Stimulated activated CD4-positive, alpha-beta T cell treated with anti-CD3 and anti-CD28 coated beads, TNF-alpha, amount 100 ng/mL, for 4 hours (primary cell): ENCODE data around the gene OR51B4.
"Not testable (repeated sequence)": the region's sequence is repeated elsewhere in the genome, so short reads cannot be mapped to it uniquely, and the experiment has no call there.

Experiments
- DNase-seq, 3 experiments: peaks; one replicate each; pipeline ENCODE4 v3.0.0-alpha.2; 2020; ENCODE audit warnings: low read depth in 3 of 3

Gene OR51B4, protein sequence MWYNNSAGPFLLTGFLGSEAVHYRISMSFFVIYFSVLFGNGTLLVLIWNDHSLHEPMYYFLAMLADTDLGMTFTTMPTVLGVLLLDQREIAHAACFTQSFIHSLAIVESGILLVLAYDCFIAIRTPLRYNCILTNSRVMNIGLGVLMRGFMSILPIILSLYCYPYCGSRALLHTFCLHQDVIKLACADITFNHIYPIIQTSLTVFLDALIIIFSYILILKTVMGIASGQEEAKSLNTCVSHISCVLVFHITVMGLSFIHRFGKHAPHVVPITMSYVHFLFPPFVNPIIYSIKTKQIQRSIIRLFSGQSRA

GRCh38 chr11:5301846-5302245 is at the start of gene OR51B4:
Gene OR51B4, minus strand, starts transcription at chr11:5301946. Its CDS starts 0 bp downstream, at chr11:5301946.
- no peak for DNase-seq

- DNase-seq, result no peak
Measured at GRCh38 chr11:5351208-5351607, 49.5 kb upstream of the OR51B4 start, which contains the start of gene OR51B6. Gene OR51B6, plus strand, starts transcription at chr11:5351508. Its CDS starts 0 bp downstream, at chr11:5351508.

DNA sequence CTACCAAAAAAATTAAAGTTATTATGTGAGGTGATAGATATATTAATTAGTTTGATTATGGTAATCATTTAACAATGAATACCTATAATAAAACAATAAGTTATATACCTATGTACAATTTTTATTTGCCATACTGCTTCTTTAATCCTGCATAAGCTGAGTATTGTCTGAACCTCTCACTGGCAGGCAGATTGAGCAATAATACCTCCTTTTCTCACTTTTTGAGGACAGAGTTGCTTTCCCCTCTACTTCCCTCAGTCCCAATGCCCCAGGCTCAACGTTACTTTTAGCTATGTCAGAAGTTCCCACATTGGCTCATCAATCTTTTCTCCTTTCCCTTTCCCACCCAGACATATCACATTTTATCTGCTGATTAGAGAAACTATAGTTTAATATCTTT is 47.8 kb upstream of the OR51B4 start:
- no peak for DNase-seq

- DNase-seq, result no peak
Measured at GRCh38 chr11:5348551-5349194, 46.9 kb upstream of the OR51B4 start.

- DNase-seq, result no peak
Measured at GRCh38 chr11:5345831-5346230, 44.1 kb upstream of the OR51B4 start.

GRCh38 chr11:5343474-5344335 is 42.0 kb upstream of the OR51B4 start, which contains the start of gene OR51B5:
Gene OR51B5, minus strand, starts transcription at chr11:5343524. Its CDS starts 0 bp downstream, at chr11:5343524.
- DNase-seq, result no peak

GRCh38 chr11:5339771-5340322 is 38.1 kb upstream of the OR51B4 start:
- no peak for DNase-seq

DNA sequence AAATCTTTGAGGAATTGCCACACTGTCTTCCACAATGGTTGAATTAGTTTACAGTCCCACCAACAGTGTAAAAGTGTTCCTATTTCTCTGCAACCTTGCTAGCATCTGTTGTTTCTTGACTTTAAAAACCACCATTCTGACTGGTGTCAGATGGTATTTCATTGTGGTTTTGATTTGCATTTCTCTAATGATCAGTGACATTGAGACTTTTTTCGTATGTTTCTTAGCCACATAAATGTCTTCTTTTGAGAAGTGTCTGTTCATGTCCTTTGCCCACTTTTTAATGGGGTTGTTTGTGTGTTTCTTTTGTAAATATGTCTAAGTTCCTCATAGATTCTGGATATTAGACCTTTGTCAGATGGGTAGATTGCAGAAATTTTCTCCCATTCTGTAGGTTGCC is 35.5 kb upstream of the OR51B4 start:
- not testable (repeated sequence) for DNase-seq

GRCh38 chr11:5336331-5336730 is 34.6 kb upstream of the OR51B4 start:
- DNase-seq, result no peak

DNA sequence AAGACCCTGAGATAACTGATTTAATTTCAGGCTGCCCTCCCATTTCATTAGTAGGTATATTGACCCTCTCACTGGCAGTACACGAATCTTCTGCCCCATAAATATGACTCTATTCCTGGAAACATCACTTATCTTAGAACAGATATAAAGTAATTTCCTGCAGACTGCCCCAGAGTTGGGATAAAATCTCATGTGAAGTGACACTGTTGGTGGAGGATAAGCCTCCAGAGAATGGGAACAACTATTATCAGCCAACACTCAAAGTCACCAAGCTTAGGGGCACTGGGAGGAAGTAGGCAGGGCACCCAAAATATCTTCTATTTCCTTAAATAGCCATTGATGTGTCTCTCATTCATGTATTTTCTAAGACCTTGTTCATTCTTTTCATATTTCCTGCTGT is 33.4 kb upstream of the OR51B4 start:
- DNase-seq, result no peak

DNA sequence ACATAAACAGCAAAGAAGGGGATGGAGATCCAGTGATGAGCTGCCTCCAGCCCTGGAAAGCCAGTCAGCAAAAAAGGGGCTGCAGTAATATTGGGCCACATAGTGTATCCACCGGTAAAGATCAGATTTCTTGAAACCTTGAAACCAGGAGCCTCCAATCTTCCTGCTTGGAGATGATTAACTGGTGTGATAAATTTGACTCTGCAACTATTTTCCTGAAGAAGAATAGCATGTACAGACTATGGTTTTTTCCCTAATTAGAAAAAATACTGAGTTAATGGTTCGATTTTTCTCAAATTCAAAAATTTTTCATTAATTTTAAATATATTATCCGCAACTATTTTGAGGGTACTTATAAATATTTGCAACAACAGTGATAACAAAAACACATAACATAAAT is 22.5 kb upstream of the OR51B4 start, which contains the start of gene OR51B2:
Gene OR51B2, minus strand, starts transcription at position 101 of the 400 bp plus-strand sequence. Its CDS starts 0 bp downstream, at position 101.
- no peak for DNase-seq

DNA sequence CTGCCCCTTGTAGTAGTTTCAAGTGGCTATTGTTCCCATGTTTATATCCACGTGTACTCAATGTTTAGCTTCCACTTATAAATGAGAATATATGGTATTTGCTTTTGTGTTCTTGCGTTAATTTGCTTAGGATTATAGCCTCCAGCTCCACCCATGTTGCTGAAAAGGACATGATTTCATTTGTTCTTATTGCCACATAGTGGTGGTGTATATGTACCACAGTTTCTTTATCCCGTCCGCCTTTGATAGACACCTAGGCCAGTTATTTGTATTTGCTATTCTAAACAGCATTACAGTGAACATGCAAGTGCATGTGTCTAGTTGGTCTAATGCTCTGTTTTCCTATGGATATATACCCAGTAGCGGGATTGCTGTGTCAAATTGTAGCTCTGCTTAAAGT is 15.5 kb upstream of the OR51B4 start:
- no peak for DNase-seq

DNA sequence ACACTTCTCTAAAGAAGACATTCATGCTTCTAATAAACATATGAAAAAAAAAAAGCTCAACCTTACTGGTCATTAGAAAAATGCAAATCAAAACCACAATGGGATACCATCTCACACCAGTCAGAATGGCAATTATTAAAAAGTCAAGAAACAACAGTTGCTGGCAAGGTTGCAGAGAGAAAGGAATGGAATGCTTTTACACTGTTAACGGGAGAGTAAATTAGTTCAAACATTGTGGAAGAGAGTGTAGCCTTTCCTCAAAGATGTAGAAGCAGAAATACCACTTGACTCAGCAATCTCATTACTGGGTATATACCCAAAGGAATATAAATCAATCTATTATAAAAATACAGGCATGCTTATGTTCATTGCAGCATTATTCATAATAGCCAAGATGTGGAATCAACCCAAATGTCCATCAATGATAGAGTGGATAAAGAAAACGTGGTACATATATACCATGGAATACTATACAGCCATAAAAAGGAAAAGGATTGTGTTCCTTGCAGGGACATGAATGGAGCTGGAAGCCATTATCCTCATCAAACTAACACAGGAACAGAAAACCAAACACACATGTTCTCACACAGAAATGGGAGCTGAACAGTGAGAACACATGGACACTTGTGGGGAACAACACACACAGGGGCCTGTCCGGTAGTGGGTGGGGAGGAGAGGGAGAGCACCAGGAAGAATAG is 11.7 kb upstream of the OR51B4 start:
- not testable (repeated sequence) for DNase-seq

GRCh38 chr11:5310423-5310822 is 8.7 kb upstream of the OR51B4 start:
- no peak for DNase-seq

- DNase-seq, result no peak
Measured at GRCh38 chr11:5307256-5308019, 5.7 kb upstream of the OR51B4 start.

DNA sequence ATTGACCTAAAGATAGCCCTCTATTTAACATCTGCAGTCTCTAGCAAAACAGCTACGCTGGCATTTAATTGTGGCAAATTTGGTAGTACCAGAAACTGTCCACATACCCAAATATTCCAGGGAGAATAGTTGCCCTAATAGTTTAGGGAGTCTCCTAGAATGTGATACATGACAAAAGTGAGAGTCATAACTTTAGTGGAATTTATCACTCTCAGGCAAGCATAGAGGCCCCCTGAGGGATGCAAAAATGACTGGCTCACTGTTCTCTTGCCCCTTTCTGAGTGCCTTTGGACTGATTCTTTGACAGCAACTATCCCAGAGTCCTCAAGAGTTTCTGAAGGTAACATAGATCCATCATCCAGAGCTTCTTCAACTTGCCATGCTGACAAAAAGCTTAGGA is 2.3 kb upstream of the OR51B4 start:
- no peak for DNase-seq

DNA sequence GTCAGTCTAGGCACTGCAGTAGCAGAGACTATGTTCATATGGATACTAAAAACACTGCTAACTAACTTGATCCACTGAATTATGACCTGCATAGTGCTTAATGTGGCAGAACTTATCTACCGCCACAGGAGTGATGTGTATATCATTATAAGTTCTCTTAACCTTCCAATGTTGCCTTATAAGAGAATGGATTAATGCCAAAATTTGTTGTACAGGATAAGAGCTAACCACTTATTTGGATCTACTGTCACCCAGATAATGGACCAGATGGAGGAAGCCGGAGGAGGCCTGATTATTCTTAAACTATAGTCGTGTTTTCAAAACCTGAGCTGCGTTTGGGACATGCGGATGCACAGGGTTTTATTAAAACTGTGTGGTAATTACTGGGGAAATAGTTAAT is 1.9 kb upstream of the OR51B4 start:
- no peak for DNase-seq

GRCh38 chr11:5300251-5300650 is 1.5 kb downstream of the OR51B4 start:
- DNase-seq, result no peak

DNA sequence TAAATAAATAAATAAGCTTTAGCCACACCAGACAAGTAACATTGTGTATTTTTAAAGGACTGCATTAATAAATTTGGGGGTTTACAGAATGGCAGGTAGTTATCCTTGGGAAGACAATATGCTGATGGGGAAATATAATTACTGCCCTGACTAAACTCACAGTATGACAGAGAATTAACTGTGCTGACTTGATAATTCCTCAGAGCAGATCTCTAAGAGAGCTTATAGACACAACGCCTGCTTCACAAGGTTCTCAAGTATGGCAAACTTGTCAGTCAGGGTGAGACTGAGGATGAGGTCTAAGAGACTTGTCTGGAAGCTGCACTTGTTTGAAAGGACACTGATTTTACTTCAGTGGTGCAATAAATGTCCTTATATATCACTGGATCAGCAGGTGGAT is 3.3 kb downstream of the OR51B4 start:
- DNase-seq, result no peak

DNA sequence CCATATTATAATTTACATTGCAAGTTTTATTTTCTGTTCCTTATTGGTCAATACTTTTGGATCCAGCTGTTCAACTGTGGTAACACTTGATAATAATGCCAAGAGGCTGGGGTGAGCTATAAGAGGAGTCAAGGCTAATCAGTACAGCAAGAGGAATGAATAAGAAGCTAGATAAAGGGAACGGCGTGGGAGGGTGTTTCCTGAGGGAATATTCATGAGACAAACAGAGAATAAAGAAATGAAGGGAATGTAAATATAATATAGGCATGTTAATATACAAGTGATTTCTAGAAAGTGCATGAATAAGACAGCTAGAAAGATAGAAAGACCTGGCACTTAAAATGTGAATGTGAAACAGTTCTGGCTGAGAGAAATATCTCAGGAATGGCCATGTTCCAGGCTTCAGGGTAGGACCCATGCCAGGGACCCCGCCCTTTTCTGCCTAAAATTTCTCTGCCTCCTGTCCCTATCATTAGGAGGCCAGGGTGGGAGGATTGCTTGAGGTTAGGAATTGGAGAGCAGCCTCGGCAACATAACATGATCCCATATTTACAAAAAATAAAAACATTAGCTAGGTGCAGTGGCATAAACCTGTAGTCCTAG is 3.9 kb downstream of the OR51B4 start:
- DNase-seq, result no peak
